Activated T-cell treated with anti-CD3 and anti-CD28 coated beads for 4 hours (primary cell): Measurements from ENCODE around the gene CRCP.
"Not testable (repeated sequence)": the region's sequence is repeated elsewhere in the genome, so short reads cannot be mapped to it uniquely, and the experiment has no call there.

Experiments
- DNase-seq: peaks from one replicate; pipeline ENCODE4 v3.0.0-alpha.2; 2020

CRCP gene

GRCh38 chr7:66114743-66115649, at the start of gene CRCP:
Gene CRCP, plus strand, starts transcription at chr7:66114847. Its CDS starts 116 bp downstream, at chr7:66114963.
- peak; percentile 73 for DNase-seq

- no peak for DNase-seq
These were observed 44.9 kb upstream of the CRCP start for GRCh38 chr7:66069732-66070131.

GRCh38 chr7:66070222-66070621, 44.4 kb upstream of the CRCP start:
- no peak for DNase-seq

GRCh38 chr7:66072208-66072607, 42.4 kb upstream of the CRCP start:
- not testable (repeated sequence) for DNase-seq

- peak; percentile 80 for DNase-seq
These were observed 38.8 kb upstream of the CRCP start, which contains the start of gene ASL for GRCh38 chr7:66075590-66076461. Gene ASL, plus strand, starts transcription at chr7:66075819. Its CDS starts 263 bp downstream, at chr7:66076082.

- no peak for DNase-seq
These were observed 38.0 kb upstream of the CRCP start for GRCh38 chr7:66076462-66077329.

GRCh38 chr7:66078067-66078466, 36.6 kb upstream of the CRCP start:
- DNase-seq, result no peak

GRCh38 chr7:66082083-66082482, 32.6 kb upstream of the CRCP start:
- no peak for DNase-seq

- DNase-seq, result no peak
These were observed 31.7 kb upstream of the CRCP start for GRCh38 chr7:66082886-66083415.

GRCh38 chr7:66083677-66084076, 31.0 kb upstream of the CRCP start:
- no peak for DNase-seq

GRCh38 chr7:66088861-66089838, 25.5 kb upstream of the CRCP start:
- no peak for DNase-seq

- DNase-seq, result no peak
These were observed 22.0 kb upstream of the CRCP start for GRCh38 chr7:66092654-66093053.

GRCh38 chr7:66095010-66095409, 19.6 kb upstream of the CRCP start:
- DNase-seq, result no peak

GRCh38 chr7:66099232-66099550, 15.5 kb upstream of the CRCP start:
- DNase-seq, result no peak

GRCh38 chr7:66099551-66100407, 14.9 kb upstream of the CRCP start:
- no peak for DNase-seq

- DNase-seq, result no peak
These were observed 14.1 kb upstream of the CRCP start for GRCh38 chr7:66100408-66101050.

GRCh38 chr7:66102168-66102567, 12.5 kb upstream of the CRCP start:
- DNase-seq, result not testable (repeated sequence)

GRCh38 chr7:66103994-66104393, 10.7 kb upstream of the CRCP start:
- DNase-seq, result not testable (repeated sequence)

- no peak for DNase-seq
These were observed 9.3 kb upstream of the CRCP start for GRCh38 chr7:66105263-66105748.
